HCT116 (cell line): ENCODE measurements around the gene CCL4L2. TPM values are rescaled to one million over a fixed set of nuclear protein-coding genes. Genes with fewer than 3 reads are reported as not detected.
A peak's percentile ranks its signal among the peaks of the same experiment; 100 is the strongest.

Experiments
- ATAC-seq: fragments of 200-7000 bp; cut with Tn5 transposase; 2 replicates; pipeline ENCODE4 v1.9.1; 2020; ENCODE audit warnings: mild to moderate bottlenecking, moderate library complexity
- BruUV-seq: library from RNA; stranded (reverse); fragments of 400-500 nt; replicated peaks from 2 replicates; lab custom pipeline; 2021; lab: Mats Ljungman, UMichigan
- CTCF ChIA-PET: fragments of 300-600 bp; sonication (Branson Sonifier 250); formaldehyde crosslinking; loops from one replicate; lab custom pipeline; 2021; ENCODE audit warnings: antibody characterized with exemption; lab: Charles Lee
- POLR2A ChIA-PET: fragments of 300-600, 350-600 bp; sonication (Branson Sonifier 250); formaldehyde crosslinking; loops from one replicate; lab custom pipeline; 2021; ENCODE audit warnings: antibody characterized with exemption; lab: Charles Lee
- RAD21 ChIA-PET, 2 experiments: fragments of 300-600 bp; sonication (Branson Sonifier 250); formaldehyde crosslinking; loops; one replicate each; lab custom pipeline; 2023; ENCODE audit warnings: low total read pairs in 2 of 2; ENCODE audit not compliant: uncharacterized antibody in 2 of 2, unreplicated experiment in 2 of 2, low non-redundant PET in 1 of 2; lab: Charles Lee
- DNase-seq: peaks from one replicate; pipeline ENCODE4 v3.0.0-alpha.2; 2010; ENCODE audit warnings: low read depth, low spot score
- H2AFZ ChIP-seq: fragments of 200-600 bp; shearing (Covaris generic), sonication (generic); 2 replicates; pipeline ENCODE4 v1.6.1; 2017; ENCODE audit warnings: low read depth, mixed run types, mixed read lengths, antibody characterized with exemption, low read length; ENCODE audit not compliant: poor library complexity, severe bottlenecking
- H3K27ac ChIP-seq: 2 replicates; pipeline ENCODE4 v1.5.1; 2012; ENCODE audit warnings: low read depth, low read length
- H3K27me3 ChIP-seq: fragments of 200-600 bp; sonication (generic); 2 replicates; pipeline ENCODE4 v1.6.1; 2016; ENCODE audit warnings: mixed run types, low read length, mixed read lengths; ENCODE audit not compliant: insufficient read depth
- H3K36me3 ChIP-seq, 2 experiments: fragments of 200-500 bp in 1 of 2; fragments of 200-600 bp in 1 of 2; sonication (Bioruptor generic) in 1 of 2; sonication (generic) in 1 of 2; 2 replicates each; pipeline versions ENCODE4 v1.5.1 to v1.6.1; 2014 to 2016; ENCODE audit warnings: low read length in 2 of 2, inconsistent platforms in 1 of 2, mixed read lengths in 1 of 2, mixed run types in 1 of 2; ENCODE audit not compliant: insufficient read depth in 2 of 2, control insufficient read depth in 1 of 2
- H3K4me1 ChIP-seq, 2 experiments: fragments of 200-600 bp in 1 of 2; sonication (generic) in 1 of 2; 2 replicates each; pipeline versions ENCODE4 v1.5.1 to v1.6.1; 2012 to 2017; ENCODE audit warnings: low read length in 2 of 2, inconsistent platforms in 1 of 2, mild to moderate bottlenecking in 1 of 2, mixed read lengths in 1 of 2, mixed run types in 1 of 2, moderate library complexity in 1 of 2; ENCODE audit not compliant: insufficient read depth in 2 of 2, control insufficient read depth in 1 of 2
- H3K4me2 ChIP-seq: fragments of 200-600 bp; sonication (generic); 2 replicates; pipeline ENCODE4 v1.6.1; 2017; ENCODE audit warnings: mixed run types, low read length, mixed read lengths
- H3K4me3 ChIP-seq, 2 experiments: fragments of 200-600 bp in 1 of 2; sonication (generic) in 1 of 2; replicated peaks in 1 of 2; 2 replicates each; pipeline ENCODE4 v1.5.1; 2011 to 2016; ENCODE audit warnings: low read length in 2 of 2, control low read depth in 1 of 2, low read depth in 1 of 2, mild to moderate bottlenecking in 1 of 2, mixed read lengths in 1 of 2, mixed run types in 1 of 2
- H3K79me2 ChIP-seq: fragments of 200-600 bp; sonication (generic); 2 replicates; pipeline ENCODE4 v1.6.1; 2017; ENCODE audit warnings: mild to moderate bottlenecking, mixed run types, low read length, moderate library complexity, mixed read lengths; ENCODE audit not compliant: insufficient read depth
- H3K9ac ChIP-seq: fragments of 200-600 bp; sonication (generic); 2 replicates; pipeline ENCODE4 v1.6.1; 2016; ENCODE audit warnings: low read length, mixed read lengths
- H3K9me2 ChIP-seq: fragments of 200-600 bp; sonication (generic), shearing (Covaris generic); 2 replicates; pipeline ENCODE4 v1.6.1; 2017; ENCODE audit warnings: mixed run types, mild to moderate bottlenecking, moderate library complexity; ENCODE audit not compliant: insufficient read depth
- H3K9me3 ChIP-seq, 2 experiments: fragments of 200-500 bp in 1 of 2; fragments of 200-600 bp in 1 of 2; sonication (Bioruptor generic) in 1 of 2; sonication (generic) in 1 of 2; 2 replicates each; pipeline ENCODE4 v1.6.1; 2014 to 2017; ENCODE audit warnings: low read length in 2 of 2, mixed read lengths in 2 of 2, inconsistent platforms in 1 of 2, low read depth in 1 of 2, mild to moderate bottlenecking in 1 of 2, mixed run types in 1 of 2, moderate library complexity in 1 of 2; ENCODE audit not compliant: control insufficient read depth in 1 of 2, insufficient read depth in 1 of 2
- H4K20me1 ChIP-seq: fragments of 200-600 bp; sonication (generic), shearing (Covaris generic); 2 replicates; pipeline ENCODE4 v1.6.1; 2017; ENCODE audit warnings: mixed run types, mild to moderate bottlenecking, moderate library complexity; ENCODE audit not compliant: insufficient read depth
- CBX3 ChIP-seq: IDR thresholded peaks from 2 replicates; pipeline ENCODE4 v1.6.1; 2012; ENCODE audit warnings: low read depth
- CTCF ChIP-seq, 3 experiments: fragments of 200-600 bp in 1 of 3; sonication (generic) in 1 of 3; IDR thresholded peaks in 2 of 3; conservative IDR thresholded peaks in 1 of 3; 2 replicates each; pipeline ENCODE4 v1.5.1; 2012 to 2017; ENCODE audit warnings: low read depth in 2 of 3, low read length in 2 of 3, antibody characterized with exemption in 1 of 3, borderline replicate concordance in 1 of 3, control low read depth in 1 of 3, mild to moderate bottlenecking in 1 of 3, mixed read lengths in 1 of 3, mixed run types in 1 of 3, moderate library complexity in 1 of 3; ENCODE audit not compliant: insufficient read depth in 1 of 3
- ELF1 ChIP-seq: IDR thresholded peaks from 2 replicates; pipeline ENCODE4 v1.6.1; 2012; ENCODE audit warnings: low read depth, borderline replicate concordance
- EZH2phosphoT487 ChIP-seq: fragments of 200-600 bp; IDR thresholded peaks from 2 replicates; pipeline ENCODE4 v1.6.1; 2018; ENCODE audit warnings: antibody characterized with exemption, borderline replicate concordance
- RAD21 ChIP-seq: IDR thresholded peaks from 2 replicates; pipeline ENCODE4 v1.6.1; 2012; ENCODE audit warnings: low read depth, mild to moderate bottlenecking
- REST ChIP-seq: IDR thresholded peaks from 2 replicates; pipeline ENCODE4 v1.6.1; 2012; ENCODE audit warnings: low read depth
- YY1 ChIP-seq: IDR thresholded peaks from 2 replicates; pipeline ENCODE4 v1.6.1; 2011; ENCODE audit warnings: low read length, low read depth, moderate library complexity, mild to moderate bottlenecking; ENCODE audit not compliant: insufficient replicate concordance; ENCODE audit errors: extremely low read depth
- ZNF274 ChIP-seq: fragments of 200-500 bp; sonication (Bioruptor generic); IDR thresholded peaks from 2 replicates; pipeline ENCODE4 v1.6.1; 2014; ENCODE audit warnings: mild to moderate bottlenecking, low read depth, low read length, inconsistent platforms
- intact Hi-C: fragments of 100-400 bp; cut with micrococcal nuclease; formaldehyde crosslinking; loops from 2 replicates; pipeline ENCODE4 v1.10.0; 2022
- total RNA-seq: library from RNA; stranded (reverse); gene quantifications from one replicate; pipeline ENCODE4 v1.2.1, GENCODE V29; 2021; ENCODE audit not compliant: unreplicated experiment

CCL4L2 gene
- total RNA-seq, 1 experiment from 2014 or later = 0.37 TPM

GRCh38 chr17:36184023-36184765, 26.7 kb upstream of the CCL4L2 start:
- ATAC-seq (peak; percentile 3; the same call in 1 of the 2 replicates), DNase-seq (no peak)
- H3K9me2 ChIP-seq = no peaks in the 10 kb centered on the region
- peaks cover 0 to 14% of the 10 kb centered on the region in 2 experiments; a peak in 3 of 4 replicates for H3K4me1 ChIP-seq
- peak overlapping the region; percentile 63 to 68 for H3K4me3 ChIP-seq
- H3K27me3 ChIP-seq = no peaks in the 10 kb centered on the region
- H3K36me3 ChIP-seq = no peaks in the 10 kb centered on the region
- no peaks in the 10 kb centered on the region for H3K9me3 ChIP-seq
- no peak overlapping the region for H3K27ac ChIP-seq
- no peak for TF ChIP-seq ELF1
- TF ChIP-seq REST = no peak
- no peak for TF ChIP-seq RAD21
- no peak for TF ChIP-seq EZH2phosphoT487
- no peak for TF ChIP-seq YY1
- TF ChIP-seq ZNF274 = no peak
- no peak for TF ChIP-seq CBX3
- no peak for TF ChIP-seq CTCF (IDR thresholded peaks at IDR 0.05 in 2 of 3, conservative IDR thresholded peaks at IDR 0.05 in 1 of 3; ENCODE audit: borderline replicate concordance in 1 of 3, insufficient read depth in 1 of 3, low read depth in 2 of 3, low read length in 2 of 3)
- H3K9ac ChIP-seq = peak overlapping the region; percentile 71; the same call in 1 of the 2 replicates
- intact Hi-C loops = no loop called here
- RAD21 ChIA-PET = no interaction called here
- no TSS peak for BruUV-seq
- no peaks in the 10 kb centered on the region for H3K79me2 ChIP-seq
- no peaks in the 10 kb centered on the region for H4K20me1 ChIP-seq
- CTCF ChIA-PET = interaction anchor here (1.6 kb wide), 2 partner anchors 35 kb away, joined by 5 to 12 read pairs; no protein-coding TSS in a partner anchor
- peak overlapping the region; percentile 81 for H3K4me2 ChIP-seq
- no peak overlapping the region for H2AFZ ChIP-seq
- POLR2A ChIA-PET = interaction anchor here (1.5 to 1.6 kb wide), 2 partner anchors 9 to 74 kb away, joined by 3 to 12 read pairs; no protein-coding TSS in a partner anchor
